ENCODE data around the gene PTPA. TPM values are rescaled to one million over a fixed set of nuclear protein-coding genes. Genes with fewer than 3 reads are reported as not detected.

The PTPA gene
- total and polyA plus RNA-seq, 9 of the 15 experiments (the other 6 are each of a cell fraction or from before 2014, with no cell fraction given) = 1.7 to 121 (median 72.6) TPM

GRCh38 chr9:129177791-129178567 is 66.8 kb downstream of the PTPA start, which contains the start of gene IER5L (continued):
- TF ChIP-seq BACH1 (tag; IDR thresholded peaks at IDR 0.05) (no peak), FOXO4 (CRISPR knock-in tag; IDR thresholded peaks at IDR 0.05) (no peak), TEAD1 (CRISPR knock-in tag; IDR thresholded peaks at IDR 0.05) (peak in 1 of 2 experiments; percentile 41; a peak in 1 of 4 replicates), MTA1 (IDR thresholded peaks at IDR 0.05; ENCODE audit: borderline replicate concordance) (no peak), TFAP4 (CRISPR knock-in tag; IDR thresholded peaks at IDR 0.05; ENCODE audit: borderline replicate concordance) (peak; percentile 59; the same call in 1 of the 2 replicates), CXXC5 (CRISPR knock-in tag; IDR thresholded peaks at IDR 0.05) (peak; percentile 65), E2F4 (CRISPR knock-in tag; IDR thresholded peaks at IDR 0.05; ENCODE audit: low read depth) (peak; percentile 91; the same call in 1 of the 2 replicates), POLR2AphosphoS5 (IDR thresholded peaks at IDR 0.05; ENCODE audit: control insufficient read depth, insufficient read depth, low read depth, low read length) (peak; percentile 72), ZNF165 (CRISPR knock-in tag; IDR thresholded peaks at IDR 0.05; ENCODE audit: borderline replicate concordance) (no peak), SP2 (IDR thresholded peaks at IDR 0.05; ENCODE audit: extremely low read depth, low read depth, low read length, poor library complexity, severe bottlenecking) (peak; percentile 87), CBX1 (IDR thresholded peaks at IDR 0.05; ENCODE audit: low read depth) (peak; percentile 75), LEF1 (IDR thresholded peaks at IDR 0.05) (no peak), SAP30 (IDR thresholded peaks at IDR 0.05; ENCODE audit: borderline replicate concordance, insufficient read depth, low read depth, low read length, poor library complexity, severe bottlenecking) (peak; percentile 58), THRA (IDR thresholded peaks at IDR 0.05) (no peak), L3MBTL2 (IDR thresholded peaks at IDR 0.05) (peak; percentile 84), ZNF280A (IDR thresholded peaks at IDR 0.05; ENCODE audit: low read depth, partially characterized antibody) (no peak), KAT7 (CRISPR knock-in tag; IDR thresholded peaks at IDR 0.05; ENCODE audit: borderline replicate concordance) (no peak; the same call in 1 of the 2 replicates), MED1 (CRISPR knock-in tag; IDR thresholded peaks at IDR 0.05; ENCODE audit: borderline replicate concordance) (no peak), SP1 (CRISPR knock-in tag; IDR thresholded peaks at IDR 0.05) (peak; percentile 92)
